Mesenchymal stem cell (in vitro differentiated cells and primary cell): Measurements from ENCODE around the gene MAST2.
A peak's percentile ranks its signal among the peaks of the same experiment; 100 is the strongest.

Source experiments
- DNase-seq: peaks from one replicate; pipeline ENCODE4 v3.0.0-alpha.2; 2013
- H2AFZ ChIP-seq: one replicate; pipeline ENCODE4 v1.6.1; 2013; ENCODE audit warnings: low read depth, mild to moderate bottlenecking, control low read depth, inconsistent platforms, low read length, moderate library complexity
- H2AK5ac ChIP-seq: 2 replicates; pipeline ENCODE4 v1.6.1; 2013; ENCODE audit warnings: low read length, moderate library complexity, mild to moderate bottlenecking, inconsistent platforms; ENCODE audit not compliant: severe bottlenecking
- H2BK120ac ChIP-seq: one replicate; pipeline ENCODE4 v1.6.1; 2013; ENCODE audit warnings: low read depth, mild to moderate bottlenecking, inconsistent platforms, low read length, moderate library complexity
- H2BK12ac ChIP-seq, 2 experiments: one replicate each; pipeline ENCODE4 v1.6.1; 2013; ENCODE audit warnings: inconsistent platforms in 2 of 2, low read length in 2 of 2, mild to moderate bottlenecking in 2 of 2, moderate library complexity in 2 of 2, control low read depth in 1 of 2
- H2BK15ac ChIP-seq: one replicate; pipeline ENCODE4 v1.6.1; 2013; ENCODE audit warnings: mild to moderate bottlenecking, low read depth, inconsistent platforms; ENCODE audit not compliant: poor library complexity, severe bottlenecking
- H2BK5ac ChIP-seq: 2 replicates; pipeline ENCODE4 v1.6.1; 2013; ENCODE audit warnings: low read depth, mild to moderate bottlenecking, low read length, control low read depth, inconsistent platforms; ENCODE audit not compliant: poor library complexity, severe bottlenecking
- H3K14ac ChIP-seq, 2 experiments: one replicate each; pipeline ENCODE4 v1.6.1; 2013; ENCODE audit warnings: inconsistent platforms in 2 of 2, low read length in 2 of 2, control low read depth in 1 of 2, mild to moderate bottlenecking in 1 of 2, moderate library complexity in 1 of 2
- H3K18ac ChIP-seq, 2 experiments: one replicate each; pipeline ENCODE4 v1.6.1; 2013; ENCODE audit warnings: inconsistent platforms in 2 of 2, low read length in 2 of 2, control low read depth in 1 of 2, low read depth in 1 of 2, mild to moderate bottlenecking in 1 of 2
- H3K23ac ChIP-seq, 2 experiments: one replicate each; pipeline ENCODE4 v1.6.1; 2013; ENCODE audit warnings: inconsistent platforms in 2 of 2, low read length in 2 of 2, mild to moderate bottlenecking in 2 of 2, moderate library complexity in 2 of 2, control low read depth in 1 of 2
- H3K27ac ChIP-seq: 2 replicates; pipeline ENCODE4 v1.5.1; 2013; ENCODE audit warnings: mild to moderate bottlenecking, moderate library complexity, low read length, control low read depth, inconsistent platforms; ENCODE audit not compliant: poor library complexity, severe bottlenecking
- H3K27me3 ChIP-seq, 2 experiments: 2 replicates each; pipeline versions ENCODE4 v1.6.1 to v1.7.0; 2013; ENCODE audit warnings: low read length in 2 of 2, mild to moderate bottlenecking in 2 of 2, moderate library complexity in 2 of 2, control low read depth in 1 of 2, inconsistent platforms in 1 of 2; ENCODE audit not compliant: control insufficient read depth in 1 of 2, insufficient read depth in 1 of 2
- H3K36me3 ChIP-seq, 2 experiments: 2 replicates each; pipeline versions ENCODE4 v1.6.1 to v1.7.0; 2013; ENCODE audit warnings: low read length in 2 of 2, control low read depth in 1 of 2, inconsistent platforms in 1 of 2, low read depth in 1 of 2, mild to moderate bottlenecking in 1 of 2; ENCODE audit not compliant: insufficient read depth in 2 of 2, control insufficient read depth in 1 of 2
- H3K4ac ChIP-seq, 2 experiments: one replicate each; pipeline ENCODE4 v1.6.1; 2013; ENCODE audit warnings: inconsistent platforms in 2 of 2, low read length in 2 of 2, mild to moderate bottlenecking in 2 of 2, moderate library complexity in 2 of 2, control low read depth in 1 of 2, low read depth in 1 of 2
- H3K4me1 ChIP-seq: 2 replicates; pipeline ENCODE4 v1.6.1; 2013; ENCODE audit warnings: low read depth, low read length, control low read depth; ENCODE audit not compliant: control insufficient read depth, insufficient read depth
- H3K4me2 ChIP-seq: 2 replicates; pipeline ENCODE4 v1.6.1; 2013; ENCODE audit warnings: low read length, mild to moderate bottlenecking, inconsistent platforms; ENCODE audit not compliant: poor library complexity, severe bottlenecking
- H3K4me3 ChIP-seq, 2 experiments: 2 replicates each; pipeline versions ENCODE4 v1.5.1 to v1.7.0; 2013; ENCODE audit warnings: low read length in 2 of 2, mild to moderate bottlenecking in 2 of 2, control low read depth in 1 of 2, low read depth in 1 of 2; ENCODE audit not compliant: insufficient read depth in 1 of 2
- H3K79me1 ChIP-seq: replicated peaks from 2 replicates; pipeline ENCODE4 v1.6.1; 2013; ENCODE audit warnings: mild to moderate bottlenecking, control low read depth, low read length, inconsistent platforms; ENCODE audit not compliant: poor library complexity, severe bottlenecking
- H3K9ac ChIP-seq: 2 replicates; pipeline ENCODE4 v1.7.0; 2013; ENCODE audit warnings: mild to moderate bottlenecking, low read length, moderate library complexity
- H3K9me3 ChIP-seq: 2 replicates; pipeline ENCODE4 v1.7.0; 2013; ENCODE audit warnings: mild to moderate bottlenecking, low read length; ENCODE audit not compliant: control insufficient read depth
- H4K8ac ChIP-seq: one replicate; pipeline ENCODE4 v1.6.1; 2013; ENCODE audit warnings: inconsistent platforms, mild to moderate bottlenecking, low read length, moderate library complexity
- H4K91ac ChIP-seq: one replicate; pipeline ENCODE4 v1.6.1; 2013; ENCODE audit warnings: mild to moderate bottlenecking, low read length, inconsistent platforms
- WGBS: methylation state at CpG from one replicate; pipeline ENCODE4 v1.1.7; 2013; ENCODE audit warnings: mixed read lengths; 5-methylcytosine and 5-hydroxymethylcytosine counted together

MAST2 gene

DNA sequence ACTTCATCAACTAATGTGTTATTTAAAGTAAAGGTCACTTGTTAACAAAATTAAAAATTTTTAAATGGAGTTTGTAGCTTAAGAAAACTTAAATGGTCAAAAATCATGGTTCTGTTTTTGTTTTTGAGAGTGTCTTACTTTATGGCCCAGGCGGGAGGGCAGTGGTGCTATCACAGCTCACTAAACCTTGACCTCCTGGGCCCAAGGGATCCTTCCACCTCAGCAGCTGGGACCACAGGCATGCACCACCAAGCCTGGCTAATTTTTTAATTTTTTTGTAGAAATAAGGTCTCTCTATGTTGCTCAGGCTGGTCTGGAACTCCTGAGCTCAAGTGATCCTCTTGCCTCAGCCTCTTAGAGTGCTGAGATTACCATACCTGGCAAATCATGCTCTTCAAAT is 111.4 kb downstream of the MAST2 start:
- DNase-seq: no peak
- Histone ChIP-seq H3K23ac (no peak overlapping the region), H3K27me3 (no peaks in the 10 kb centered on the region), H3K36me3 (peaks cover 3 to 4% of the 10 kb centered on the region in 2 experiments), H3K9me3 (no peaks in the 10 kb centered on the region), H3K4me1 (peaks cover 4% of the 10 kb centered on the region), H2AFZ (no peak overlapping the region), H4K8ac (no peak overlapping the region), H3K4ac (no peak overlapping the region), H3K4me3 (no peak overlapping the region), H2BK5ac (no peak overlapping the region), H3K27ac (no peak overlapping the region), H3K18ac (no peak overlapping the region), H3K79me1 (peaks cover 17% of the 10 kb centered on the region), H2BK12ac (no peak overlapping the region), H3K4me2 (no peak overlapping the region), H3K14ac (no peak overlapping the region), H2AK5ac (no peak overlapping the region), H3K9ac (no peak overlapping the region), H4K91ac (no peak overlapping the region), H2BK15ac (no peak overlapping the region), H2BK120ac (no peak overlapping the region)
- no CpG with 5 or more reads among the region's 1 CpG for WGBS

DNA sequence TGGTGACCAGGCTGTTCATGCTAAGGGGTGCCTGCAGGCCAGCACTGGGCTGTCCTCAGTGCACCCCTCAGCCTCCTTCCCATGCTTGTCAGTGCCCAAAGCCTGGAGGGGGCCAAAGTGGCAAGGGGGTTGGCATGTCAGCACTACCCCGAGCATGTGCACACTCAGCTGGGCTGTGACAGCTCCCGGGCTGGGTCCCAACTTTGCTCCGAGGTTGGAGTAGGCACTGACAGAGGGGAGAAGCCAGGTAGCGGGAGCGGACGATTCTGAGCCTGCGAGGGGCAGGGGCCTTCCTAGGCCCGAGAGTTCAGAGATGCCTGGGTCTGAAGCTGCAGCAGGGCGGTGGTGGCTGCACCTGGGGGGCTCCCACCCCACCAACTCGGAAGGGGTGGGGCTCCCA is 119.0 kb downstream of the MAST2 start:
- Histone ChIP-seq H3K23ac (no peak overlapping the region), H4K8ac (no peak overlapping the region), H3K18ac (no peak overlapping the region), H2BK12ac (no peak overlapping the region), H3K14ac (no peak overlapping the region), H2BK15ac (peak overlapping the region; percentile 19), H2AK5ac (no peak overlapping the region), H3K4me2 (no peak overlapping the region), H3K4me1 (no peaks in the 10 kb centered on the region), H4K91ac (no peak overlapping the region), H3K4ac (no peak overlapping the region), H2AFZ (no peak overlapping the region), H3K9me3 (no peaks in the 10 kb centered on the region), H2BK120ac (no peak overlapping the region), H3K27me3 (no peaks in the 10 kb centered on the region), H3K9ac (no peak overlapping the region), H3K4me3 (no peak overlapping the region), H2BK5ac (no peak overlapping the region), H3K79me1 (peaks cover 23% of the 10 kb centered on the region), H3K36me3 (peaks cover 0 to 4% of the 10 kb centered on the region in 2 experiments), H3K27ac (no peak overlapping the region)
- 95% methylated on average over 10 of the region's 10 CpGs for WGBS
- DNase-seq: no peak

GRCh38 chr1:45922813-45923212 is 119.4 kb downstream of the MAST2 start:
- H3K36me3 ChIP-seq: peaks cover 0 to 4% of the 10 kb centered on the region in 2 experiments
- H3K9ac ChIP-seq: no peak overlapping the region
- no peak overlapping the region for H3K4me2 ChIP-seq
- H3K4me3 ChIP-seq: no peak overlapping the region
- no peak overlapping the region for H4K8ac ChIP-seq
- DNase-seq: no peak
- H2BK5ac ChIP-seq: no peak overlapping the region
- H3K4me1 ChIP-seq: no peaks in the 10 kb centered on the region
- no peak overlapping the region for H3K14ac ChIP-seq
- H3K27me3 ChIP-seq: no peaks in the 10 kb centered on the region
- H4K91ac ChIP-seq: no peak overlapping the region
- peaks cover 23% of the 10 kb centered on the region for H3K79me1 ChIP-seq
- H3K27ac ChIP-seq: no peak overlapping the region
- no peak overlapping the region for H2AFZ ChIP-seq
- H3K4ac ChIP-seq: no peak overlapping the region
- H2BK120ac ChIP-seq: no peak overlapping the region
- no peak overlapping the region for H2BK12ac ChIP-seq
- no peak overlapping the region for H2BK15ac ChIP-seq
- 97% methylated on average over 8 of the region's 8 CpGs for WGBS
- H3K18ac ChIP-seq: no peak overlapping the region
- H3K23ac ChIP-seq: no peak overlapping the region
- H3K9me3 ChIP-seq: no peaks in the 10 kb centered on the region
- H2AK5ac ChIP-seq: no peak overlapping the region

GRCh38 chr1:45923343-45923742 is 119.9 kb downstream of the MAST2 start:
- 100% methylated on average over 2 of the region's 4 CpGs for WGBS
- no peak overlapping the region for H2AFZ ChIP-seq
- H4K91ac ChIP-seq: no peak overlapping the region
- H3K36me3 ChIP-seq: peaks cover 0 to 4% of the 10 kb centered on the region in 2 experiments
- H2BK12ac ChIP-seq: no peak overlapping the region
- H2BK120ac ChIP-seq: no peak overlapping the region
- H3K4me3 ChIP-seq: no peak overlapping the region
- H4K8ac ChIP-seq: no peak overlapping the region
- H3K9me3 ChIP-seq: no peaks in the 10 kb centered on the region
- DNase-seq: no peak
- H3K27ac ChIP-seq: no peak overlapping the region
- no peak overlapping the region for H2BK15ac ChIP-seq
- no peak overlapping the region for H2AK5ac ChIP-seq
- H3K23ac ChIP-seq: no peak overlapping the region
- no peaks in the 10 kb centered on the region for H3K27me3 ChIP-seq
- no peaks in the 10 kb centered on the region for H3K4me1 ChIP-seq
- no peak overlapping the region for H2BK5ac ChIP-seq
- no peak overlapping the region for H3K18ac ChIP-seq
- H3K4me2 ChIP-seq: no peak overlapping the region
- no peak overlapping the region for H3K9ac ChIP-seq
- no peak overlapping the region for H3K14ac ChIP-seq
- H3K79me1 ChIP-seq: peaks cover 20% of the 10 kb centered on the region
- no peak overlapping the region for H3K4ac ChIP-seq
